GM19193 (cell line): ENCODE measurements around the gene NUS1.
A peak's percentile ranks its signal among the peaks of the same experiment; 100 is the strongest.

Experiments
- POLR2A ChIP-seq: IDR thresholded peaks from 4 replicates; pipeline ENCODE4 v1.6.1; 2011; ENCODE audit not compliant: insufficient read depth, insufficient read length; ENCODE audit errors: extremely low read depth

The NUS1 gene

DNA sequence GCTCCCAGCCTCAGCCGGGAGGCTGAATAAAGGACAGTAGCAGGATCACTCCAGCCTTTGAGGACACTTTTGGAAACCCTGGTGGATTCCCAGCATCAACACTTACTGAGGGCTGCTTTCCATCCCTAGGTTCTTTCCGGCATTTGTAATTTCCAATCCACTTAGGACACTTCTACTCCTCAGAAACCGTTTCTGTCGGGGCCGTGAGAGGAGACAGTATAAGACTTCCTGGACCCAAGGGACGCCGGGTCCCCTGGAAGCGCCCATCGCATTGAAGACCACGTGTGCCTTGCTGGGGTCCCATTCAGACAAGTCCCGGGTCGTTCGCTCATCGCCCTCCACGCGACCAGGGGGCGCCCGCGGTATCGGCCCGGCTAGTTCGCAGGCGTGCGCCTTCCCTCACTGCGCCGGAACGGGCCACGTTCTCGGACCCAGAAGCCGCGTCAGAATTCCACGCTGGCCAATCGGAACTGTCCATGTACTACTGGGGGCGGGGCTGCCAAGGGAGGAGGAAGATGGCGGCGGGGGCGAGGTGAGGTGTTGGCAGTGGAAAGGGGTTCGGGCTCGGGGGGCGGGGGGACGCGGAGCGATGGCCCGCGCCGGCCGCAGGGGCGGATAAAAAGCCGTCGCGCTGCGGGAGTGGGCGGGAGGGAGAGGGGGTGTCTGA lies at the start of gene NUS1:
NUS1 (plus strand) TSS at position 479 of the 667 bp plus-strand sequence. CDS start 202 bp downstream, outside the sequence.
- peak; percentile 29 for TF ChIP-seq POLR2A

DNA sequence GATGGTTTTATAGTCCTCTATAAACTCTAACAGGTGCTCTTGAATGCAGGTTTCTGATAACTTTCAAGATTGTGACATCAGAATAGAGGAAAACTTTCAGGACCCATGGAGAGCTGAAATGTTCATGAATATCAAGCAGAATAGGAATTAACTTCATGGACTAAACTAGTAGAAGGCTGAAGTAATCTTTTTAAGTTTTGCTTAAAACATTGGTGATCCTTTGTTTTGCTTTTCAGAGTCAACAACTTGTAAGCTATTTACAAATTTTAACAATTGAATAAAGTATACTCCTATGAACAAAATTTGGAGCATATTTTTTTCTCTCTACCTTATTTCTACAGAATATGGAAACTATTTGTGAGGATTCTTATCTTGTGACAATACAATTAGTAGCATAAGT lies 47.7 kb upstream of the NUS1 start:
- no peak for TF ChIP-seq POLR2A

DNA sequence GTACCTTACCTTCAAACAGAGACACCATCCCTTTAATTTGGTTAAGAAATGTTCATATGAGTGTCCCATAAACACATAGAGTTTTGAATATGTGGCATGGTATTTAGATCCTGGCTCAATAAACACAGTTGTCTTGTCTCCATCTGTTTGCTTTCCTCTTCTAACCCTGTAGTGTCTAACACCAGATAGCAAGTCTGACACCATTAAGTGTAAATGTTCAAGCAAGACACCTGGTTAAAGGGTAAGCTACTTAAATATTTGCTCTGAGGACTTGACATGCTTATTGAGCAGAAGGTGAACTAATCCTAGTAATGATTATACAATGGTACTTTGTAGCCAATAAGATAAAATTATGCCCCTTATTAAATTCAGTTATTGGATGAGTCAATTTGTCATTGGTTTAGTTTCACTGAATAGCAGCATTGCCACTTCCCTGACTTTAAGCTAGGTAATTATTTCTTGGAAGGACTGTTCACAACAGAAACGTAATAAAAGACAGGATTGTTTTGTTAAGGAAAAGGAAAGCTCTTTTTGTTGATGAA lies 46.1 kb upstream of the NUS1 start:
- TF ChIP-seq POLR2A, result no peak

DNA sequence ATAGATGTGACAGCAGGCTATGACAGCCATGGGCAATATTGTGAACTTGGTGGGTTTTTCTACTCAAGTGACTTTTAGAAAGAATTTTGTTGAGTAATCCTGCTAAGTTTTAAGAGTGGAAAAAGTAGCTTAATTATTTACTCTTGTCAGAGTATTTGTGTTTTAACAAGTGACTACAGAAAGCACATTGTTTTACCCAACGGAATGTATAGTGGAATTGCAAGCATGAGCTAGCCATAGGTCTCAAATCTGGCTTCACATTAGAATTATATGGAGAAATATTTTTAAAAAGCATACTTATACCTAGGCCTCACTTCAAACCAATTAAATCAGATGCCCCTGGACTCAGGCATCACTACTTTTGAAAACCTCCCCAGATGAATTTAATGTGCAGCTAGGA lies 37.5 kb upstream of the NUS1 start:
- no peak for TF ChIP-seq POLR2A

DNA sequence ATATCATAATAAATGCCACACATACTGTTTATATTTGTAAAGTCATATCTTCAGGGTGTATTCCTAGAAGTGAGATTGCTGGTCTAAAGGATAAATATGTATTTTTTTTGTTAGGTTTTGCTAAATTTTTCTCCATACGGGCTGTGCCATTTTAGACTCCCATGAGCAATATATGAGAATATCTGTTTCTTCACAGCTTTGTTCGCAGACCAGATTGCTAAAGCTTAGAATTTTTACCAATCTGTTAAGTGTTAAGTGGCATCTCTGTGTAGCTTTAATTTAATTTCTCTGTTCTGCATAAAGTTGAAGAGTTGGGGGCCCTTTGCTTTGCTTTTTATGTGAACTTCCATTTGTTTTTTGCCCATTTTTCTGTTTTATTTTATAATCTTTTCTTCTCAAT lies 32.3 kb upstream of the NUS1 start:
- TF ChIP-seq POLR2A, result no peak

DNA sequence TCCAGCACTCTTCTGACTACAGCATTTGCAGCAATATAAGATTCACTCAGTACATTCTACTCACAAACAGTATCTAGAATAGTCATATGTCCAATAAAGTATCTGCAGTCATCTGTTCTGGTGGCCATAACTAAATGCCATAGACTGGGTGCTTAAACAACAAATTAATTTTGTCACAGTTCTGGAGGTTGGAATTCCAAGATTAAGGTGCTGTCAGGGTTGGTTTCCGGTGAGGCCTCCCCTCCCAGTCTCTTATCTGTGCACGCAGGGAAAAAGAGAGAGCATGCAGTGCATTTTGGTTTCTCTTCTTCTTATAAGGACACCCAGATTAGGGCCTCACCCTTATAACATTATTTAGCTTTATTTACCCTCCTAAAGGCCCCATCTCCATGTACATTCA lies 21.3 kb upstream of the NUS1 start:
- TF ChIP-seq POLR2A, result no peak

DNA sequence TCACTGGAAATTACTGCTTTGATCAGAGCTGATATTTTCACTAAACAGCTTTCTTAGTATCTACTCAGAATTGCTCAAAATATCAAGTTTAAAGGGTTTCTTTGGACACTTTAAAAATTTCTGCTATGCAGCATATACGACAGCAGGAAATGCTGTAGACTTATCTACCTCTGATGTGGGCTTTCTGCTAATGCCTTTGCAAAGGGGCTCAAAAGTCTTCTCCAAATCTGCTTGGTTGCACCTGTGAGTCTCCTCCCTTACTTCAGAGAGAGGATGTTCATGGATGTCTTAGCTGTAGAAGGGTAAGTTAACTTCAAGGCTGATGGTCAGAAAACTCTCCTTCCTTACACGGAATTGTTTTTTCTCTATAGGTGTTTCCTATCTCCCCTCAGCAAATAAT lies 19.9 kb upstream of the NUS1 start:
- TF ChIP-seq POLR2A, result no peak

DNA sequence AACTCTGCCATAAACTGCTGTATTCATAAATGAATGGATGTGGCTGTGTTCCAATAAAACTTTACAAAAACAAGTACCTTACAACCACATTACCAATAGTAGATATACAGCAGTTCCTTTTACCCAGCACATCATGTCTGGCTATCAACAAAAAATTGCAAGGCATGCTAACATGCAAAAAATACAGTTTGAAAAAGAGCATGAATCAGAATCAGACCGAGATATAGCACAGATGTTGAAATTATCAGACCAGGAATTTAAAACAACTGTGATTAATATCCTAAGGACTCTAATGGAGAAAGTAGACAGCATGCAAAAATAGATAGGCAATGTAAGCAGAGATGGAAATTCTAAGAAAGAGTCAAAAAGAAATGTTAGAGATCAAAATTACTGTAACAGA lies 8.4 kb upstream of the NUS1 start:
- no peak for TF ChIP-seq POLR2A

DNA sequence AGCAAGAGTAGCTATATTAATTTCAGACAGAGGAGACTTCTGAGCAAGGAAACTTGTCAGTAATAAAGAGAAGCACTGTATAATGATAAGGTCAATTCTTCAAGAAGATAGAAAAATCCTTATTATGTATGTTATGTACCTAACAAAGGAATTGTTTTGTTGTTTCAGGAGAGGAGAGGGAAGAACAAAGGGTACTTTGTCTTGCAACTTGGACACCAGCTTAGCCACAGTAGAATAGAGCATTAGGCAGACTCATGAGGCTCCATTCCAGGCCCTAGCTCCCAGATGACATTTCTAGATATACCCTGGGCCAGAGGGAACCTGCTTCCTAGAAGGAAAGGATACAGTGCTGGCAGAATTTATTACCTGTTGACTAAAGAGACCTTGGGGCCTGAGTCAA lies 6.5 kb upstream of the NUS1 start:
- TF ChIP-seq POLR2A, result no peak

DNA sequence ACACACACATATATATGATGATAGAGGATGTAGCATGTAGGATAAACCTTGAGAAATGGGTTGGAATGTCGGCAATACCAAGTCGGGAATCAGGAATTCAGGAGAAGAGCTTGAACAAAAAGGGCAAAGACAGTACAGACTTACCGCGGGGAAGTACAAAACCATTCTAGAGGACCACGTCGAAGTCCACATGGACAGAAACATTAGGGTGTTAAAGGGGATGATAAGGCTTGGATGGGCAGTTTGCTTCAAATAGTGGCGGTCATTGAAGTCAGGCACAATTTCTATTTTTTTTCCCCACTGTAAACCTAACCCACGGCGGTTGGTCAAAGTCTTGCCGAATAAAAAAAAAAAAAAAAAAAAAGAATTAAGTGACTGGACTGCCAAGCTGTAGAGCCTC lies 766 bp upstream of the NUS1 start:
- no peak for TF ChIP-seq POLR2A

DNA sequence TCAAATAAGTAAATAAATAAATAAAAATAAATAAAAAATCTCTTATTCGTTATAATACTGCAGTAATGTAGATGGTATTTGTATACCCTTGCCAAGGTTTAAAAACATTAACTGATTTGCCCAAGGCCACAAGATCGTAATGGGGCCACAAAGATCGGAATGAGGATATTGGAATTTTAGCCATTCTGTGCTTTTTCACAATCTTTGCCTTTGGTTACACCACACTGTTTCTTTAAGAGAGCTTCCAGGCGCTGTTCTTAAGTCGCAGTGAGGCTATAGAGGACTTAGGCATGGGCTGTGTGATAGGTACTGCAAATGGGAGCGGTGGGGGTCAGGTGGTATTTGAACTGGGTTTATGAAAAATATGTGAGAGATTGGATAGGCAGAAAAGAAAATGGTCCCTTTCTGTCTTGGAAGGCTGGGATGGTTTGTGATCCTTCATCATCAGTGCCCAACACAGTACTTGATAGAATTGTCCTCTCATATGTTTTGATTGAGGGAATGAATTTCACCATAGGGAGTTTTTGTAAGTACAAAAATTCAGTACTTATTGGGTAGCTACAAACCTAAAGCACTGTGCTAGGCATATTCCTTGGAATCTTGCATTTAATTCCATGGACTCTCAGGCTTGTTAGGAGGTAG lies 1.4 kb downstream of the NUS1 start:
- no peak for TF ChIP-seq POLR2A

DNA sequence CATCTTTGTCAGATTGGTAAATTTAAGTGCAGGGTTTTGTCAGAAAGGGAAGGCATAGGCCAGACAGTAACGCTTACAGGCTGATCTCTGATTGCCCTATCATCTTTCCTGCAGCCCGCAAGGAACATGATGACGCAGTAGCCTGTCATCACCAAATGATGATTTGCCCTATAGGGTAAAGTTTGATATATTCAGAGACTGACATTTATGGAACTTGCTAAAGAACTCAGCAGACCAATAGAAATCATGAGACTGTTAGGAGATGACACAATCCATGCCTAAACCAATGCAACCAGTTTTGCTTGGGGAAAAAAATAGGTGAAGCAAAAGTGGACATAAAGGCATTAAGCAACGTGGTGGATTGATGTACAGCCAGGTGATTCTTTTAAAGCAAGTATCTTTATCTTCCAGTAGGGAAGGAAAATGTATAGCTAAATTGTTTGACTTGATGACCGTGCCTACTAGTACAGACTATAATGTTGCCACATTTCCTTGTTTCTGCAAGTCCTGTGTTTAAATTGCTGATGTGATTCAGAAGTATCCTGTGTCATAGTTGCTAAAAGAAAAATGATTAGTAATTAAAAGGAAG lies 2.4 kb downstream of the NUS1 start:
- no peak for TF ChIP-seq POLR2A

DNA sequence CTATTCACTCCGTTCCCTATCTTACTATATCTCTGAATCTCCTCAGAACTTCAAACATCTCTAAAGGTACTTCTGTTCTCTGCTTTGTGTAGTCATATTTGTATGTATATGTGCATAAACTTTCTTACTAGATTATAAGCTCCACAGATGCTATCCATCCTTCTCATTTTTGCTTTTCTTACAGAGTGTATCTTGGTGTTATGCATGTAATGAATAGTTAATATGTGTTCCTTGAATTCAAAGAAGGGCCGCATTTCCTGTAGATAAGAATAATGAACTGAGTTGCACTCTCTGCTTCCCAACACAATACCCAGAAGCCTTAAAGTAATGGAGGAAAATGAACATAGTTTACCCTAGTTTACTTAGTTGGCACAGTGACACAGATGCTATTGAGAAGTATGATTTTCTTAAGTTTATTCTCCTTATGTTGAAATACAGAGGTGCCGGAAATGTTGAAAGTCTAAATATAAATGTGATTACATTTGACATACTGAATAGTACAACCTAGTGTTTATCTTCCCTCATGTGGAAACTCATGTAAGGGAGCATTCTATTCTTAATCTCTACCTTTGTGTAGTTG lies 6.0 kb downstream of the NUS1 start:
- no peak for TF ChIP-seq POLR2A

DNA sequence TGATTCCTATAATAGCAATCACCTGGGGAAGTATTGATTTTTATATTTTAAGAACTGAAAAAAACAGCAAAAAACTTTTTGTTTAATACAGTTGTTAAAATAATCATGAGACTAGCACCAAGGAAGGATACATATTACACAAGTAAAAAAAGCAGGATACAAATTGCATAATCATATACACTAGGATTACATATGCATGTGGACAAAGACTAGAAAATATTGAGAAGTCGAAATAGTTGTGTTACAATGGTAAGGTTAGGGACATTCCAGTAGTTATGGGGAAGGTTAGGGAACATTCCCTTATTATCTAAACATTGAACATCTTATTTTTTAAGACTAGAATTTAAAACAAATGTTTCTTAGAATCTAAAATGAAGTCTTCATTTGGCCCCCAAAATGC lies 9.5 kb downstream of the NUS1 start:
- TF ChIP-seq POLR2A, result no peak

DNA sequence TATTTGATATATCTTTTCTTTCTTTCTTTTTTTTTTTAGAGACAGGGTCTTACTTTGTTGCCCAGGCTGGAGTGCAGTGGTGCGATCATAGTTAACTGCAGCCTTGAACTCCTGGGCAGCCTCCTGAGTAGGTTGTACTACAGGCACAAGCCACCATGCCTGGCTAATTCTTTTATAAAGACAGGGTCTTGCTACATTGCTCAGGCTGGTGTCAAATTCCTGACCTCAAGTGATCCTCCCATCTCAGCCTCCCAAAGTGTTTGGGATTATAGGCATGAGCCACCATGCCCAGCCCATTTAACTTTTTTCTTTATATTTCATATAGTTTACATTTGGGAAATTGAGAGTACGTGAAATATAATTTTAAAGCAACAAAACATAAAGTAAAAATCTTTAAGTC lies 10.1 kb downstream of the NUS1 start:
- TF ChIP-seq POLR2A, result no peak

DNA sequence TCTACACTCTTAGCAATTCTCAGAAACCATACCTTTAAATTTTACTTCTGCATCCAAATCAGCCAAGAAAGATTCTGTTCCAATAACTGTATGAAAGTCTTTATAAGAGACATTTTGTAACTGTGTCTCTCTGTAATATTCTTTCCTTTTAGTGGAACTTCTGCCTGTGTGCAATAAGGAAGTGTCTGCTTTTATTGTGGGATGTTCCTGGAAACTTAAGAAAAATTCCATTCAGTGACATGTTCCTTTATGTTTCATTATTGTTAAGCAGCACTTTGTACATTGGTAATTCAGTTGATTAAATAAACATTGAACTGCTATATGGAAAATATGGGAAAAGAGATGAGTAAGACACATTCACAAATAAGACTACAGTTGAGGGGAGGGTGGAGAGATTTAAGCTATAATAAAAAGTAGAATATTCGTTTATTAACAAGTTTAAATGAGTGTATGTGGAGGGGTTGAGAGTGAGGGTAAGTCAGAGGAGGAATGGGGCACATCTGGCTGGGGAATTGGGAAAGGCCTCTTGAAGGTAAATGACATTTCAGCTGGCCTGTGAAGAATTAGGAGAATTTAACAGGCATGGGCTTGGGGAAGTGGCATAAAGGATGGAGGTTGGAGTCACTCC lies 11.9 kb downstream of the NUS1 start:
- TF ChIP-seq POLR2A, result no peak

DNA sequence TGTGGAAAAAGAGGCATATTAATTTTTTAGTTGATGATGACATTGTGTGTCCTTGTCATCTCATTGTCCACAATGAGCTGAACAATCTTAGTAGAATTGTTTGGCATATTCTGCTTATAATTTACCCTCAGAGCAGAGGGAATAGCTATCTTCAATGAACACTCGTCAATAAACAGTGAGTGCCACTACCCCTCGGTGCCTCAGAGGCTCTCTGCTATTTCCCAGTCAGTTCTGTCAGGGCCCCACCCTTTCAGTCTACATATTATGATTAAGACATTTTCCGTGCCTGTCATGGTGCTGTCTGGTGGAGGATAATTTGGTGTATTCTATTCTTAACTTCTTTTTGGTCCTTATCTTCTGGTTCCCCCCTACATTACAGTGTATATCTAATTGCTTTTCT lies 31.2 kb downstream of the NUS1 start:
- TF ChIP-seq POLR2A, result no peak
